ENCODE data around the gene EPOP.

DNA sequence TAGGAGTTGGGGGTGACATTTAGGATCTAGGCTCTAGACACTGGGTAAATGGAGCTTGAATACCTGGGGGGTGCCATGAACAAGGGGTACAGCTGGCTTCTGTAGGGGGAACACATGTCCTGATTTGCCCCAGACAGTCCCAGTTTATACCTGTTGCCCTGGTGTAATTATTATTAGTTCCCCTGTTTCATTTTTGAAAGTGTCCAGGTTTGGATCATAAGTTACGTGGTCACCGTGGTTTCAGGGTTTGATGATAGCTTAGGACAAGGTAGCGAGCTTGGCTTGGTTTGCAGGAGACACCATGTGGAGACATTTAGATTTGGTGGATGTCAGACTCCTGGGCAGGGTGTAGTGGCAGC lies 35.8 kb upstream of the EPOP start:
- TF ChIP-seq, protein P1, sequence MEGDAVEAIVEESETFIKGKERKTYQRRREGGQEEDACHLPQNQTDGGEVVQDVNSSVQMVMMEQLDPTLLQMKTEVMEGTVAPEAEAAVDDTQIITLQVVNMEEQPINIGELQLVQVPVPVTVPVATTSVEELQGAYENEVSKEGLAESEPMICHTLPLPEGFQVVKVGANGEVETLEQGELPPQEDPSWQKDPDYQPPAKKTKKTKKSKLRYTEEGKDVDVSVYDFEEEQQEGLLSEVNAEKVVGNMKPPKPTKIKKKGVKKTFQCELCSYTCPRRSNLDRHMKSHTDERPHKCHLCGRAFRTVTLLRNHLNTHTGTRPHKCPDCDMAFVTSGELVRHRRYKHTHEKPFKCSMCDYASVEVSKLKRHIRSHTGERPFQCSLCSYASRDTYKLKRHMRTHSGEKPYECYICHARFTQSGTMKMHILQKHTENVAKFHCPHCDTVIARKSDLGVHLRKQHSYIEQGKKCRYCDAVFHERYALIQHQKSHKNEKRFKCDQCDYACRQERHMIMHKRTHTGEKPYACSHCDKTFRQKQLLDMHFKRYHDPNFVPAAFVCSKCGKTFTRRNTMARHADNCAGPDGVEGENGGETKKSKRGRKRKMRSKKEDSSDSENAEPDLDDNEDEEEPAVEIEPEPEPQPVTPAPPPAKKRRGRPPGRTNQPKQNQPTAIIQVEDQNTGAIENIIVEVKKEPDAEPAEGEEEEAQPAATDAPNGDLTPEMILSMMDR (IDR thresholded peaks at IDR 0.05; ENCODE audit: low read depth, low read length, poor library complexity, severe bottlenecking) = no peak
- no peak for TF ChIP-seq EZH2phosphoT487 (IDR thresholded peaks at IDR 0.05; ENCODE audit: borderline replicate concordance, low read length)
